ENCODE results near the gene ITGB3.

Gene ITGB3

DNA sequence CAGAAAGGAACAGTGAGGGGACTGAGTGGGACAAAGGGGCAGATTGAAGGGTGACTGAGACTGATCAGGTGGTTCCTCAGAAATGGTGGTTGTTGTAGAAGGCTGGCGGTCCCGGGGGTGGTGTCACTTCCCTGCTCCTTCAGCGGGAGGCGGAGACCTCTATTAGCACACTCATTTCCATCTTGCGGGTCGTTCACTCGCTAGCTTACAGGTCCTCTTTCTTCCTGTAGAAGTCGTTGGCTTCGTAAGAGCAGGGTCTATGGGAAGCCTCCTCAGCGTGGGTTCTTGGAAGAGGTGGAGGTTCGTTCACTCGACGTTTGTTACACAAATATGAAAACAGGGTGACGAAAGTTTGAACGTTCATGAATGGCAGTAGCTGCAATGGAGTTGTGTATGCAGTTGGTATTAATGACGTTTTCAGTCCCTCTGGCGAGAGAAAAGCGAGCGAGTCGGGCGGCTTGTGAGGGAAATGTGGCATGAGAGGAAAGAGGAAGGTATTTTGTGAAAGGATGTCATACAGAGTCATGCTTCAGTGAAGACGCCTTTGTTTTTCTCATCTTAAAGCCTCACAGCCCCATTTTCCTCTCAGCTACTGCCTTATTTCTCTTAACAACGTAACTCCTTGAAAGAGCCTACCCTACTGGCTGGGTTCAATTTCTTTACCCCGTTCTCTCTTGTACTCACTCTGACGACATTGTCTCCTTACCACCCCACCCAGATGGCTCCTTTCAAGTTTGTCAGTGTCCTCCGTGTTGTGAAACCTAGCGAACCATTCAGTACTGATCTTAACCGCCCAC, 70.8 kb downstream of the ITGB3 start:
- DNase-seq (ENCODE audit: low read depth): no peak
- TF ChIP-seq, protein P1, sequence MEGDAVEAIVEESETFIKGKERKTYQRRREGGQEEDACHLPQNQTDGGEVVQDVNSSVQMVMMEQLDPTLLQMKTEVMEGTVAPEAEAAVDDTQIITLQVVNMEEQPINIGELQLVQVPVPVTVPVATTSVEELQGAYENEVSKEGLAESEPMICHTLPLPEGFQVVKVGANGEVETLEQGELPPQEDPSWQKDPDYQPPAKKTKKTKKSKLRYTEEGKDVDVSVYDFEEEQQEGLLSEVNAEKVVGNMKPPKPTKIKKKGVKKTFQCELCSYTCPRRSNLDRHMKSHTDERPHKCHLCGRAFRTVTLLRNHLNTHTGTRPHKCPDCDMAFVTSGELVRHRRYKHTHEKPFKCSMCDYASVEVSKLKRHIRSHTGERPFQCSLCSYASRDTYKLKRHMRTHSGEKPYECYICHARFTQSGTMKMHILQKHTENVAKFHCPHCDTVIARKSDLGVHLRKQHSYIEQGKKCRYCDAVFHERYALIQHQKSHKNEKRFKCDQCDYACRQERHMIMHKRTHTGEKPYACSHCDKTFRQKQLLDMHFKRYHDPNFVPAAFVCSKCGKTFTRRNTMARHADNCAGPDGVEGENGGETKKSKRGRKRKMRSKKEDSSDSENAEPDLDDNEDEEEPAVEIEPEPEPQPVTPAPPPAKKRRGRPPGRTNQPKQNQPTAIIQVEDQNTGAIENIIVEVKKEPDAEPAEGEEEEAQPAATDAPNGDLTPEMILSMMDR (conservative IDR thresholded peaks at IDR 0.05; ENCODE audit: low read depth, low read length): no peak
- peak overlapping the region; percentile 56 for H3K4me3 ChIP-seq (ENCODE audit: low read length)

DNA sequence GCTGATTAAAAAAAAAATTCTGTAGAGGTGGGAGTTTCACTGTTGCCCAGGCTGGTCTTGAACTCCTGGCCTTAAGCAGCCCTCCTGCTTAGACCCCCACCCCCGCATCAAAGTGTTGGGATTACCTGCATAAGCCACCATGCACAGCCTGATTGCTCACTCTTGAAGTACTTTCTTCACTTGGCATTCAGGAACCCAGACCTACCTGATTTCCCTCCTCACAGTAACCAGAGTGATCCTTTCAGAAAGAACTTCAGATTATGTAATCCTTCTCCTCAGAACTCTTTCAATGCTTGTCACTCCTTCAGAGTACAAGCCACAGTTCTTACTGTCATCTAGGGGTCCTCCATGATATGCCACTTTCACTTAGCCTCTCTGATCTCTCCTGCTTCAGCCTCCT, 71.5 kb downstream of the ITGB3 start:
- DNase-seq (ENCODE audit: low read depth): no peak
- TF ChIP-seq, protein P1 (conservative IDR thresholded peaks at IDR 0.05; ENCODE audit: low read depth, low read length): no peak
- H3K4me3 ChIP-seq (ENCODE audit: low read length): no peak overlapping the region

DNA sequence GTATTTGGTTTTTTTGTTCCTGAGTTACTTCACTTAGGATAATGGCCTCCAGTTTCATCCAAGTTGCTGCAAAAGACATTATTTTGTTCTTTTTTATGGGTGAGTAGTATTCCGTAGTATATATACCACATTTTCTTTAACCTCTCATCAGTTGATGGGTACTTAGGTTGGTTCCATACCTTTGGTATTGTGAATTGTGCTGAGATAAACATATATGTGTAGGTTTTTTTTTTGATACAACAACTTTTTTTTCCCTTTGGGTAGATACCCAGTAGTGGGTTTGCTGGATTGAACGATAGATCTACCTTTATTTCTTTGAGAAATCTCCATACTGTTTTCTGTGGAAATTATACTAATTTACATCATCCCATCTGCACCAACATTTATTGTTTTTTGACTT, 76.9 kb downstream of the ITGB3 start:
- H3K4me3 ChIP-seq (ENCODE audit: low read length): no peak overlapping the region
- DNase-seq (ENCODE audit: low read depth): no peak
- TF ChIP-seq, protein P1 (conservative IDR thresholded peaks at IDR 0.05; ENCODE audit: low read depth, low read length): no peak

DNA sequence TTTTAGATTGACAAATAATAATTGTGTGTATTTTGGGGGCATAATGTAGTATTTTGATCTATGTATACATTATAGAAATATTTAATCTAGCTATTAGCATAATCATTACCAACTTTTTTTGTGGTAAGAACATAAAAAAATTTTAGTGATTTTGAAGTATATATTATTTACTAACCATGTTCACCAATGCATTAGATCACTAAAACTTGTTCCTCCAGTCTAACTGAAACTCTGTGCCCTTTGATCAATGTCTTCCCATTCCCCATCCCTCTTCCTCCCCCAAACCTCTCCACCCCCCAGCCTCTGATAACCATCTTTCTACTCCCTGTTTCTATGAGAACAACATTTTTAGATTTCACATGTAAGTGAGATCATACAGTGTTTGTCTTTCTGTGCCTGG, 78.7 kb downstream of the ITGB3 start:
- TF ChIP-seq, protein P1 (conservative IDR thresholded peaks at IDR 0.05; ENCODE audit: low read depth, low read length): no peak
- no peak for DNase-seq (ENCODE audit: low read depth)
- no peak overlapping the region for H3K4me3 ChIP-seq (ENCODE audit: low read length)

DNA sequence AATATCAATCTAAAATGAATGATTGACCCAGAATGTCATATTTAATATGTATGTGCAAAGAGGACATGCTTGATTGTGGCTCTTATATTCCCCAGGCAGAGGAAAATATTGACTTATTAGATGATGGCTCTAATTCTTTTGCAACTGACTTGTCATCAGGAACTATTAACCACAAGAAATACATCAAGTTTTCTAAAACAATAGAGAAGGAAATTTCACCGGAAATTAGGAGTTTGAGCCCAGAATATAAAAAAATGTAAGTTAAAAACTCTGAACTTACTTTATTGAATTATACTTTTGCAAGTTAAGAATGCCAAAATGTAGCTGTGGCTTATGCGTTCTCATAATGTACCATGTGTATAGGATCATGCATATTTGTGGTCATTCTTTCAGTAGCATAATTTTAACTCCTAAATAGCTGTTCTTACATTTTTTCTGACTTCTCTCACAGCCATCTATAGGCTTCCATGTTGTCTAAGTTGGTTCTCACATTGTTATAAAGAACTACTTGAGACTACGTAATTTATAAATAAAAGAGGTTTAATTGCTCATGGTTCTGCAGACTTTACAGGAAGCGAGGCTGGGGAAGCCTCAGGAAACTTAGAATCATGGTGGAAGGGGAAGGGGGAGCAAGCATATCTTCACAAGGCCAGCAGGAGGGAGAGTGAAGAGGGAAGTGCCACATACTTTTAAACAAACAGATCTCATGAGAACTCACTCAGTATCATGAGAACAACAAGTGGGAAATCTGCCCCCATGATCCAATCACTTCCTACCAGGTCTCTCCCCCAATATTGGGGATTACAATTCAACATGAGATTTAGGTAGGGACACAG, 81.7 kb downstream of the ITGB3 start:
- H3K4me3 ChIP-seq (ENCODE audit: low read length): no peak overlapping the region
- TF ChIP-seq, protein P1 (conservative IDR thresholded peaks at IDR 0.05; ENCODE audit: low read depth, low read length): no peak
- DNase-seq (ENCODE audit: low read depth): no peak

DNA sequence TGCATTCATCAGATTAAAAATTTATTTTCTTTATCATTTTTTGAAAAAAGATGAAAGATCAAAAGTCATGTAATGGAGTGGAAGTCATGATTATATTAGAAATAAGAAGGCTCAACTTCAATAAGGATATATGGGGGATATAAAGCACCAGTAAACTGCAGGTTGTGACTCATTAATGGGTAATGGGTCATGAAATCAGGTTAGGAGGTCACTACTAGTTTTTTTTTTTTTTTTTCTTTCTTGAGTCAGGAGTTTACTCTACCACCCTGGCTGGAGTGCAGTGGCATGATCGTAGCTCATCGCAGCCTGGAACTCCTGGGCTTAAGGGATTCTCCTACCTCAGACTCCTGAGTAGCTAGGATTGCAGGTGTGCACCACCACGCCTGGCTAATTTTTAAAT, 84.4 kb downstream of the ITGB3 start:
- TF ChIP-seq, protein P1 (conservative IDR thresholded peaks at IDR 0.05; ENCODE audit: low read depth, low read length): no peak

More for the DNA sequence above, 84.4 kb downstream of the ITGB3 start:
- no peak for DNase-seq (ENCODE audit: low read depth)
- no peak overlapping the region for H3K4me3 ChIP-seq (ENCODE audit: low read length)
